Spleen (tissue), 7 donors: ENCODE data around the gene ABCC10.
"Not testable (repeated sequence)": the region's sequence is repeated elsewhere in the genome, so short reads cannot be mapped to it uniquely, and the experiment has no call there.

Source experiments
- CTCF ChIP-seq, 11 experiments: fragments of 200-600 bp in 7 of 11; fragments of 450-650 bp in 4 of 11; sonication (generic) in 4 of 11; IDR thresholded peaks in 8 of 11; conservative IDR thresholded peaks in 3 of 11; 1 replicate in 7 of 11; 2 replicates in 4 of 11; pipeline versions ENCODE4 v1.4.0 to v1.8.0; 2016 to 2021; ENCODE audit warnings: antibody characterized with exemption in 11 of 11, inconsistent platforms in 4 of 11, mild to moderate bottlenecking in 1 of 11
- POLR2A ChIP-seq, 3 donors: fragments of 450-650 bp; IDR thresholded peaks; one replicate each; pipeline ENCODE4 v1.5.1; 2017; ENCODE audit warnings: antibody characterized with exemption in 3 of 3, mild to moderate bottlenecking in 1 of 3
- donor health status: DM: no; HTN: no; CAD: no; lungs with moderate emphysema.
- donor health status: DM: no; HTN: no; CAD: no.
- donor health status: DM: no; HTN: no; CAD: no.

- not testable (repeated sequence) for TF ChIP-seq CTCF (IDR thresholded peaks at IDR 0.05 in 8 of 11, conservative IDR thresholded peaks at IDR 0.05 in 3 of 11); POLR2A (IDR thresholded peaks at IDR 0.05)
These were observed 16.6 kb upstream of the ABCC10 start for GRCh38 chr6:43410776-43411175.
